Calu3 (cell line): ENCODE data around the gene RPIA. TPM values are rescaled to one million over a fixed set of nuclear protein-coding genes. Genes with fewer than 3 reads are reported as not detected.

Source experiments
- BruUV-seq: library from RNA; stranded (reverse); fragments of 400-500 nt; replicated peaks from 2 replicates; lab custom pipeline; 2021; lab: Mats Ljungman, UMichigan
- CTCF ChIA-PET: fragments of 300-600 bp; sonication (Branson Sonifier 250); formaldehyde crosslinking; loops from one replicate; lab custom pipeline; 2022; ENCODE audit warnings: antibody characterized with exemption; lab: Charles Lee
- DNase-seq: peaks from one replicate; pipeline ENCODE4 v3.0.0; 2022
- H3K27ac Mint-ChIP-seq: one replicate; pipeline ENCODE4 v1.8.0; 2022; ENCODE audit warnings: mixed read lengths; ENCODE audit not compliant: unreplicated experiment
- H3K27me3 Mint-ChIP-seq: one replicate; pipeline ENCODE4 v1.8.0; 2022; ENCODE audit warnings: mixed read lengths; ENCODE audit not compliant: unreplicated experiment
- H3K36me3 Mint-ChIP-seq: one replicate; pipeline ENCODE4 v1.8.0; 2022; ENCODE audit warnings: mild to moderate bottlenecking, moderate library complexity, mixed read lengths; ENCODE audit not compliant: insufficient read depth, unreplicated experiment
- H3K4me1 Mint-ChIP-seq: one replicate; pipeline ENCODE4 v1.8.0; 2022; ENCODE audit warnings: mild to moderate bottlenecking, low read depth, mixed read lengths; ENCODE audit not compliant: unreplicated experiment
- H3K4me3 Mint-ChIP-seq: one replicate; pipeline ENCODE4 v1.8.0; 2022; ENCODE audit warnings: mild to moderate bottlenecking, low read depth, moderate library complexity, mixed read lengths; ENCODE audit not compliant: unreplicated experiment
- H3K9me3 Mint-ChIP-seq: one replicate; pipeline ENCODE4 v1.8.0; 2022; ENCODE audit warnings: low read depth, mixed read lengths; ENCODE audit not compliant: unreplicated experiment
- CTCF ChIP-seq: fragments of 200-600 bp; IDR thresholded peaks from one replicate; pipeline ENCODE4 v1.8.0; 2022; ENCODE audit warnings: antibody characterized with exemption; ENCODE audit not compliant: unreplicated experiment
- intact Hi-C: fragments of 100-400 bp; cut with micrococcal nuclease; formaldehyde crosslinking; loops from one replicate; pipeline ENCODE4 v1.10.0; 2022; ENCODE audit not compliant: unreplicated experiment
- total RNA-seq: library from RNA; stranded (reverse); gene quantifications from 2 replicates; pipeline ENCODE4 v1.2.3, GENCODE V29; 2022

The RPIA gene
- total RNA-seq, 1 experiment from 2014 or later: 23.8 TPM

GRCh38 chr2:88654714-88655113 is 36.8 kb upstream of the RPIA start:
- no peak for DNase-seq
- no peaks in the 10 kb centered on the region for H3K36me3 Mint-ChIP-seq
- no peak overlapping the region for H3K27ac Mint-ChIP-seq
- TF ChIP-seq CTCF: no peak
- no peaks in the 10 kb centered on the region for H3K9me3 Mint-ChIP-seq
- no TSS peak for BruUV-seq
- H3K4me1 Mint-ChIP-seq: peaks cover 22% of the 10 kb centered on the region
- no peak overlapping the region for H3K4me3 Mint-ChIP-seq
- CTCF ChIA-PET: no interaction called here
- H3K27me3 Mint-ChIP-seq: no peaks in the 10 kb centered on the region
- intact Hi-C loops: no loop called here

- no peak for DNase-seq
- no peaks in the 10 kb centered on the region for H3K36me3 Mint-ChIP-seq
- H3K4me1 Mint-ChIP-seq: peaks cover 24% of the 10 kb centered on the region
- CTCF ChIA-PET: interaction anchor here (0.6 kb wide), 1 partner anchor 13 kb away, joined by 3 read pairs; no protein-coding TSS in a partner anchor
- no peak overlapping the region for H3K4me3 Mint-ChIP-seq
- no peaks in the 10 kb centered on the region for H3K9me3 Mint-ChIP-seq
- no peak overlapping the region for H3K27ac Mint-ChIP-seq
- TF ChIP-seq CTCF: no peak
- H3K27me3 Mint-ChIP-seq: no peaks in the 10 kb centered on the region
- BruUV-seq: no TSS peak
- intact Hi-C loops: no loop called here
These were observed 34.8 kb upstream of the RPIA start for GRCh38 chr2:88656690-88657089.

- no TSS peak for BruUV-seq
- intact Hi-C loops: no loop called here
- H3K4me1 Mint-ChIP-seq: peaks cover 24% of the 10 kb centered on the region
- DNase-seq: no peak
- H3K4me3 Mint-ChIP-seq: no peak overlapping the region
- no peak for TF ChIP-seq CTCF
- H3K27ac Mint-ChIP-seq: no peak overlapping the region
- no peaks in the 10 kb centered on the region for H3K36me3 Mint-ChIP-seq
- H3K27me3 Mint-ChIP-seq: no peaks in the 10 kb centered on the region
- CTCF ChIA-PET: interaction anchor here (0.6 kb wide), 1 partner anchor 12 kb away, joined by 3 read pairs; no protein-coding TSS in a partner anchor
- no peaks in the 10 kb centered on the region for H3K9me3 Mint-ChIP-seq
These were observed 34.3 kb upstream of the RPIA start for GRCh38 chr2:88657131-88657530.

DNA sequence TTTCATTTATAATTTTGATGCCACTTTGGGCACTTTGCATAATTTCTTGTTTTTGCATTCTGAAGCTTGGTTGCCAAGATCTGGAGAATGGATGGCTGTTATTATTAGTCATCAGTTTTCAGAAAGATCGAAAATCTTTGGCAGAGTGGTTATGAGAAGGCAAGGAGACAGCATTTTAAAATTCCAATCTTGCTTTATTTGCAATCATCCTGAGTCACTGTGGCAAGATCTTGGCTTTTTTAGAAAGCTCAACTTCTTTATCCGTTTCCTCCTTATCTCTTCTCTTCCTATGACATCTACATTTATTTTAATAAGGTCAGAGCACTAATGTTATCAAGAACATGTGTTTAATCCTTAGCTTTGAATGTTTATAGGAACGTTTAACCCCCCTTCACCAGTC is 33.1 kb upstream of the RPIA start:
- CTCF ChIA-PET: no interaction called here
- no peaks in the 10 kb centered on the region for H3K27me3 Mint-ChIP-seq
- DNase-seq: no peak
- intact Hi-C loops: no loop called here
- TF ChIP-seq CTCF: no peak
- H3K9me3 Mint-ChIP-seq: no peaks in the 10 kb centered on the region
- no peaks in the 10 kb centered on the region for H3K36me3 Mint-ChIP-seq
- H3K27ac Mint-ChIP-seq: no peak overlapping the region
- peaks cover 24% of the 10 kb centered on the region for H3K4me1 Mint-ChIP-seq
- no TSS peak for BruUV-seq
- no peak overlapping the region for H3K4me3 Mint-ChIP-seq
